Duodenal mucosa (tissue), 2 donors: ENCODE data around the gene CARD9.
"Not testable (repeated sequence)": the region's sequence is repeated elsewhere in the genome, so short reads cannot be mapped to it uniquely, and the experiment has no call there.

Experiments used
- H3K27ac ChIP-seq: one replicate; pipeline ENCODE4 v1.7.0; 2013; ENCODE audit warnings: low read depth, low read length
- H3K27me3 ChIP-seq, 2 donors: one replicate each; pipeline ENCODE4 v1.7.0; 2013; ENCODE audit warnings: low read length in 2 of 2, control low read depth in 1 of 2; ENCODE audit not compliant: insufficient read depth in 2 of 2, control insufficient read depth in 1 of 2
- H3K36me3 ChIP-seq, 2 donors: one replicate each; pipeline ENCODE4 v1.7.0; 2013; ENCODE audit warnings: low read length in 2 of 2, control low read depth in 1 of 2; ENCODE audit not compliant: insufficient read depth in 2 of 2, control insufficient read depth in 1 of 2
- H3K4me1 ChIP-seq, 2 donors: one replicate each; pipeline ENCODE4 v1.7.0; 2013; ENCODE audit warnings: low read length in 2 of 2, control low read depth in 1 of 2; ENCODE audit not compliant: insufficient read depth in 2 of 2, control insufficient read depth in 1 of 2
- H3K4me3 ChIP-seq, 2 donors: one replicate each; pipeline ENCODE4 v1.7.0; 2013; ENCODE audit warnings: low read length in 2 of 2, low read depth in 1 of 2
- H3K9ac ChIP-seq, 2 donors: one replicate each; pipeline ENCODE4 v1.7.0; 2013; ENCODE audit warnings: low read length in 2 of 2, low read depth in 1 of 2
- H3K9me3 ChIP-seq, 2 donors: one replicate each; pipeline ENCODE4 v1.7.0; 2013; ENCODE audit warnings: low read length in 2 of 2, control low read depth in 1 of 2; ENCODE audit not compliant: control insufficient read depth in 1 of 2

CARD9 gene

DNA sequence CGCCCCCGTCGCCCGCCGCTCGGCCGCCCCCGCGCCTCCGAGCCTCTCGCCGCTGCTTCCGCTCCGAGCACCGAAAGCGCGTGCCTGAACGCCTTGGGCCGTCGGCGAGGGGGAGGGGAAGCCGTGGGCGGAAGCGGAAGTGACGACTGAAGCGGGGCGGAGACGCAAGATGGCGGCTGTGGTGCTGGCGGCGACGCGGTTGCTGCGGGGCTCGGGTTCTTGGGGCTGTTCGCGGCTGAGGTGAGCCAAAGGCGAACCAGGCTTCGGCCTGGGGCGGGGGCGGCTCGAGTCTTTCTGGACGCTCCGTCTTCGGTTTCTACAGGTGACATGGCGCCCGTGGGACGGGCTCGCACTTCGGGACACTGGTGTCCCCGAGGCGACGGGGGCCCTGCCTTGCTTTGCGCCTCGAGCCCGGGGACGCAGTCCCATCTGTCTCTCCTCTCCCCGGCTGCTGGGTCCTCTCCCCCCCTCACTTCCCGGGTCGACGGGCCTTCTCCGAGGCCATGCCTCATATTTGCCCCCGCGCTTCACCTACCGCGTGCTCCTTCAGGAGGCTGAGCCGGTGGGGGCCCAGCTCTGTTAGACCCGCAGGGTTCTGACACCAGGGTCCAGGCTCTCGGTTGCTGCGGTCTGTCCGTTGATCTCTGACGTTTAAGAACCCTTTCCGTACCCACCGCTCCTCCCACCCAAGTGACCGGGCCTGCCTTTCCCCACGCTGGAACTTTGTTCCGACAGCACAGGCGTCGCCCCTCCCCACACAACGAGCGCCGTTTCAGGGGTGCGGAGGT lies 37.2 kb upstream of the CARD9 start, which contains the start of the genes ENTR1 and PMPCA:
Gene ENTR1, minus strand, starts transcription at position 115 of the 788 bp plus-strand sequence. CDS start 217 bp downstream, outside the sequence.
Gene PMPCA, plus strand, starts transcription at position 159 of the 788 bp plus-strand sequence. Its CDS starts 11 bp downstream, at position 170.
- H3K4me3 ChIP-seq: peak within 1 kb of the TSS; percentile 91 to 98
- H3K9ac ChIP-seq: peak within 1 kb of the TSS; percentile 66 to 92
- H3K27me3 ChIP-seq: no peaks in the 10 kb centered on the region
- H3K36me3 ChIP-seq: peaks cover 29 to 49% of the 10 kb centered on the region in 2 donors
- peaks cover 18 to 21% of the 10 kb centered on the region in 2 donors for H3K4me1 ChIP-seq
- no peaks in the 10 kb centered on the region for H3K9me3 ChIP-seq
- peak within 1 kb of the TSS; percentile 73 for H3K27ac ChIP-seq

DNA sequence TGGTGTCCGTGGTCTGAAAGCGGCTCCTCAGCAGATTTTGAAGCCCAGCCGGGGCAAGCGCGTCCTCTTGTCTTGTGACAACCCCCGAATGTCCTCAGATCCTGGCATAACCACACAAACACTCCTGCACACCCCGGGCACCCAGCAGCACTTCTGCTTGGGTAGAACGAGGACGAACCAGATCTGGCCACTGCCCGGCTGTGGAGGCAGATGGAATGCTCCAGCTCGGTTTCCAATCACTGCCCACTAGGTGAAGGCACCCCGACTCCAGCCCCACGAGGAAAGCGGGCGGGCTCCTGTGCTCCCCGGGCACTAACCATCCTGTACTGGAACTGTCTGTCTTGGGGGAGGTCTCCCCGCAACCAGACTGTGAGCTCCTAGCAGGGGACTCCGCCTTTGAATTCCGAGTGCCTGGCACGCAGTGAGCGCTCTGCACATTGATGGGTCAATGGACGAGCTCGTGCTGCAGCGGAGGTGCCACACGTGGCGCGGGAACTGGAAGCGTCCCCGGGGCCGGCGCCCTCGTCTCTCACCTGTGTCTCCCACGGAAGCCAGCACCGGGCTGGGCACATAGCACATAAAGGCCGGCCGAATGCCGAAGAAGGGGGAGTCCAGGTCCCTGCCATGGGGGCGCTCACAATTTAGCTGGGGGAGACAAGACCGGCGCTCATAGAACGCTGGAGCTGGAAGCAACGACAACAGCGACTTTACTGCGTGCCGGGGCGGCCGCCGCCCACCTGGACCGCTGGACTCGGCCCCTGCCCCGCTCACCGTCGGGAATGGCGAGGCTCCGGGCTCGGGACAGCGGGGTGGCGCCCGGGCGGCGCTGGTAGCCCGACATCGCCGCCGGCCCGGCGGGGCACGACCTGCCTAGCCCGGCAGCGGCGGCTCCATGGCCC lies 36.3 kb upstream of the CARD9 start:
- no peaks in the 10 kb centered on the region for H3K27me3 ChIP-seq
- peaks cover 18 to 21% of the 10 kb centered on the region in 2 donors for H3K4me1 ChIP-seq
- peak overlapping the region; percentile 56 to 66 for H3K9ac ChIP-seq
- H3K9me3 ChIP-seq: no peaks in the 10 kb centered on the region
- no peak overlapping the region for H3K27ac ChIP-seq
- peak overlapping the region; percentile 75 to 98 for H3K4me3 ChIP-seq
- peaks cover 28 to 48% of the 10 kb centered on the region in 2 donors for H3K36me3 ChIP-seq

DNA sequence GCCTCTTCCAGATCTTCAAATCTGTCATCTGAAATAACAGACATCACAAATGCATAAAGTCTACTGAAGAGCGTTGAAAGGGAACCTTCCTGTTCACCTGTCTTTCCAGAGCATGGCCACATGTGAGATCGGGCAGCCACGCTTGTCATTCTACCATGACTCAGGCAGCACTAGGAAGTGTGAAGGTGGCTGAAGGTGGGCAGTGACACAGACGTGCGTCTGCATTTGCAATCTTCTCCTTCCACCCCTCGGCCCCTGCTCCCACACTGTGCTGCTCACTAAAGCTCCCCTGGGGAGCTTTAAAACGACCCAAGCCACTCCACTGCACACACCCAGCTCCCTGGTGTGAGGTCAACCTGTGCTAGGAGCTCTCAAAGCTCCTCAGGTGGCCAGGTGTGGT lies 34.4 kb upstream of the CARD9 start:
- Histone ChIP-seq H3K4me1 (peaks cover 18 to 28% of the 10 kb centered on the region in 2 donors), H3K9ac (no peak overlapping the region), H3K27ac (no peak overlapping the region), H3K36me3 (peaks cover 14 to 41% of the 10 kb centered on the region in 2 donors), H3K9me3 (no peaks in the 10 kb centered on the region), H3K4me3 (no peak overlapping the region), H3K27me3 (no peaks in the 10 kb centered on the region)

DNA sequence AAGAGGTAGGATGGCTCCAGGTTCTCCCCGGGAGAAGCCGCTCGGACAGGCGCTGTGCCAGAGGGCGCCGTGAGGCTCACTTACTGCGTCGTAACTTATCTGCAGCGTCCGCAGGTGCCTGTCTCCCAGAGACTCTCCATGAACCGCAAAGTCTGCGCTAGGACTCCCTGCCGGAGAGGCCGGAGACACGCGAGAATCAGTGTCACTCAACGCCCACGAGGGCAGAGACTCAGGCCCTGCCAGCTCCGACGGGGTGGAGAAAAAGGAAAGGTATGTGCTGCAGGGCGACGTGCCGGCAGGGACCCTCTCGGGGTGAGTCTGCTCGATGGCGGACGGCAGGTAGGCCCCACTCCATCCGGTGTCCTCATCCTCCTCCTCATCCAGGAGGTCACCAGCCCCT lies 33.6 kb upstream of the CARD9 start:
- H3K27me3 ChIP-seq, H3K9ac ChIP-seq, H3K9me3 ChIP-seq, H3K27ac ChIP-seq, H3K4me3 ChIP-seq: not testable (repeated sequence)
- peaks cover 12 to 37% of the 10 kb centered on the region in 2 donors for H3K36me3 ChIP-seq
- peaks cover 16 to 28% of the 10 kb centered on the region in 2 donors for H3K4me1 ChIP-seq

DNA sequence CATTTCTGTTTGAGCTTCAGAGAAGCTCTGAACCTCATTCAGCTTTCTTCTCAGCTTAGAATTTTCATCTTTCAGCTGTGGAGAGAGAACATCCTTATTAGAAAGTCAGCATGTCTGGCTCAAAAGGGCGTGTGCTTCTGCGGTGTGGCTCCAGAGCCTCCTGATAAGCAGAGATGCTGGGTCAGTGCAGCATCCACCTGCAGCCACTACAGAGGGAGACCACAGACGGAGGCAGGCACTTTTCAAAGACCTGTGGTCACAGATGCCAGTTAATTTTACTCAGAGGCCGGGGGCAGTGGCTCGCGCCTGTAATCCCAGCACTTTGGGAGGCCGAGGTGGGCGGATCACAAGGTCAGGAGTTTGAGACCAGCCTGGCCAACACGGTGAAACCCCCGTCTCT lies 32.4 kb upstream of the CARD9 start:
- not testable (repeated sequence) for H3K27me3 ChIP-seq, H3K4me3 ChIP-seq, H3K9ac ChIP-seq, H3K27ac ChIP-seq, H3K9me3 ChIP-seq
- Histone ChIP-seq H3K4me1 (peaks cover 6 to 16% of the 10 kb centered on the region in 2 donors), H3K36me3 (peaks cover 12 to 37% of the 10 kb centered on the region in 2 donors)

DNA sequence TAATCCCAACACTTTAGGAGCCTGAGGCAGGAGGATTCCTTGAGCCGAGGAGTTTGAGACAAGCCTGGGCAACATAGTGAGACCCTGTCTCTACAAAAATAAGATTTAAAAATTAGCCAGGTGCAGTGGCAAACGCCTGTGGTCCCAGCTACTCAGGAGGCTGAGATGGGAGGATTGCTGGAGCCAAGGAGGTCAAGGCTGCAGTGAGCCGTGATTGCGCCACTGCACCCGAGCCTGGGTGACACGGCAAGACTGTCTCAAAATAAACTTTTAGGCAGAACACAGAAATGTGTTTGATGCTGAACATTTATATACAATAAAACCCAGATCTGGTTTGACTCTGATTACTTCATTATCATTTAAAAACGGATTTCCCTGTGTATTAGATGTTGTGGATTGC lies 32.0 kb upstream of the CARD9 start:
- no peaks in the 10 kb centered on the region for H3K27me3 ChIP-seq
- H3K4me3 ChIP-seq: no peak overlapping the region
- no peak overlapping the region for H3K9ac ChIP-seq
- H3K27ac ChIP-seq: no peak overlapping the region
- H3K4me1 ChIP-seq: peaks cover 8 to 18% of the 10 kb centered on the region in 2 donors
- H3K36me3 ChIP-seq: peaks cover 12 to 37% of the 10 kb centered on the region in 2 donors
- no peaks in the 10 kb centered on the region for H3K9me3 ChIP-seq

DNA sequence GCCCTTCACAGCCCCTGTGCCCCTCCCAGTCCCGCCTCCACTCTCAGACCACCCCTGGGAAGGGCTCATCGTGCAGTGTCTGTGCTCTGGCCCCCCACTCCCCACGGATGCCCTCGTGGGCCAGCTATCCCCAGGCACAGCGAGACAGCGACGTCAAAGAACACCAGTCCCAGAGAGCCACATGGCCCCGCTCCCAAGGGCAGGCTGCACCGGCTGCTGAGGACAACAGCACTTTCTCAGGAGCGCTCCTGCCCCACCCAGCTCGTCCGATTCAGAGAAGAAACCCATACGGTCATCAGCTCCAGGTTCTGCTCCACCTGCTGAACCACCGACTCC lies 31.3 kb upstream of the CARD9 start:
- Histone ChIP-seq H3K4me1 (peaks cover 10 to 18% of the 10 kb centered on the region in 2 donors), H3K9me3 (no peaks in the 10 kb centered on the region), H3K27ac (no peak overlapping the region), H3K27me3 (no peaks in the 10 kb centered on the region), H3K36me3 (peaks cover 12 to 37% of the 10 kb centered on the region in 2 donors), H3K9ac (no peak overlapping the region), H3K4me3 (no peak overlapping the region)

DNA sequence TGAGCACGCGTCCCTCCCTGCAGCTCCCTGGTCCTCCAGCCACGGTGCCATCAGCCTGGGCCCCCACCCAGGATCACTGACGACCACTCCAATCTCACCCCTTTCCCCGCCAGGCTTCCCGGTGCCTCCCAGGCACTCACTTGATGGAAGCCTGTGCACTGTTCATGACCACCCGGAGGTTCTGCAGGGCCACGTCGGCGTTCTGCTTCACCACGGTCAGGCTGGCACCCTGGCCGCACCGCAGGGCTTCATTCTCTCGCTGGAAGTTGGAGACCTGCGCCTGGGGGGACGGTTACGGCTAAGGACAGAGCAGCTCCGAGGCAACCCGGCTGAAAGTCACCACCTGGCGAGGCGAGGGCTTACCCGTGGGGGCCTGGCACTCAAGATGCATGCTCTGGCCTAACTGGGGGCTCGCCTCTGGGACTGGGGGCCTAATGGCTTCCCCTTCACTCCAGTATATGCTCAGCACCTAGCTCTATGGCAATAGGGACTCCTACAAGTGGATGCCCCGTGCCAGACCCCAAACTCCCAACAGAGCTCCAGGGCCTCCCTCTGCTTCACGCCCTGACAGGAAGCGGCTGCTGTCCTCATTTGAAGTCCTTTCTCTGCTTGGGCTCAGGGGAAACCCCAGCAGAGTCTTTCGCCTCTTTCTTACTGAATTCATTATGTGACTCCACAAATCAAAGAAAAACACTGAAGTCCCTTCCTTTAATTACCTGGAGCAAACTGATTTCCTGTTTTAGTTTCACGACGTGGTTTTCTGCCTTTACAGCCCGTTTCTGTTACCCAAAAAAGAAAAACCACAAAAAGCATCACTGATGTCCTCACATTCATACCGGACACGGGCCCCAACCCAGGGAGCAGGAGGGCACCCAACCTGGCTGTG lies 30.7 kb upstream of the CARD9 start:
- Histone ChIP-seq H3K9ac (no peak overlapping the region), H3K36me3 (peaks cover 12 to 37% of the 10 kb centered on the region in 2 donors), H3K9me3 (no peaks in the 10 kb centered on the region), H3K27ac (no peak overlapping the region), H3K4me1 (peaks cover 7 to 17% of the 10 kb centered on the region in 2 donors), H3K27me3 (no peaks in the 10 kb centered on the region), H3K4me3 (no peak overlapping the region)

DNA sequence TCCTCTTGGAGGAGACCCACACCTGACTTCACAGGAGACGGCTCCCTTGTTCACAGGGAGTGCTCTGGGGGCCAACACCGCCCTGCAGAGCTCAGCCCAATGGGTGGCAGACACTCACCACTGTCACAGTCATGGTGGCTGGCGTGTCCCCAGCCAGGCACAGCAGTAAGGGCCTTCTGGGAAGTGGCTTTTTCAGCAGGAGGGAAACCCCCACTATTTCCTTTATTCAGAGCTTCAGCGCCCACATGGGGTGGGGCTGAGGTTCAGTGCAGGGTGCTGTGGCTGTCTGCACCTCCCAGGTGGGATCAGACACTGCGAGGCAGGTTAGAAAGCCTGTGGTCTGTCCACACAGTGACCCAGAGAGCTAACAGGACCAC lies 30.1 kb upstream of the CARD9 start:
- Histone ChIP-seq H3K9me3 (no peaks in the 10 kb centered on the region), H3K9ac (no peak overlapping the region), H3K36me3 (peaks cover 12 to 40% of the 10 kb centered on the region in 2 donors), H3K4me3 (no peak overlapping the region), H3K27ac (no peak overlapping the region), H3K4me1 (peaks cover 13 to 24% of the 10 kb centered on the region in 2 donors), H3K27me3 (no peaks in the 10 kb centered on the region)
